ENCODE measurements around the gene CNTFR. TPM values are rescaled to one million over a fixed set of nuclear protein-coding genes. Genes with fewer than 3 reads are reported as not detected.

Gene CNTFR
- total and polyA plus RNA-seq, 3 experiments from 2014 or later, result not detected

- Histone ChIP-seq H3K4me1 (ENCODE audit: insufficient read depth, low read length) (peaks cover 16% of the 10 kb centered on the region), H3K9me3 (ENCODE audit: low read length) (no peaks in the 10 kb centered on the region), H3K27me3 (ENCODE audit: insufficient read depth, low read length, poor library complexity, severe bottlenecking) (peaks cover 49% of the 10 kb centered on the region), H3K36me3 (ENCODE audit: insufficient read depth, low read length) (no peaks in the 10 kb centered on the region), H3K4me3 (ENCODE audit: low read length) (peak overlapping the region; percentile 45), H3K27ac (ENCODE audit: low read depth, low read length) (no peak overlapping the region)
- POLR2A ChIA-PET, result interaction anchor here (0.6 kb wide), 1 partner anchor 10 kb away, joined by 3 read pairs; the partner anchor contains the start of gene SIGMAR1
- no peaks in the 10 kb centered on the region for H3K9me3 Mint-ChIP-seq
- H3K36me3 Mint-ChIP-seq, result no peaks in the 10 kb centered on the region
- peaks cover 48 to 64% of the 10 kb centered on the region in 2 donors for H3K27me3 Mint-ChIP-seq
- H3K4me3 Mint-ChIP-seq, result peak overlapping the region; percentile 80 to 89 (median 83)
- peaks cover 19 to 25% (median 19%) of the 10 kb centered on the region in 3 donors for H3K4me1 Mint-ChIP-seq
- peak overlapping the region in 4 of 8 donors; percentile 17 to 51 (median 37) for H3K27ac Mint-ChIP-seq
- CTCF ChIA-PET, result interaction anchor here (1.2 kb wide), 1 partner anchor 8 kb away, joined by 4 read pairs; the partner anchor contains the start of gene DCTN3
- DNase-seq, result no peak
These were observed 38.5 kb upstream of the CNTFR start for GRCh38 chr9:34627716-34628655.

- Histone ChIP-seq H3K27ac (ENCODE audit: low read depth, low read length) (no peak overlapping the region), H3K36me3 (ENCODE audit: insufficient read depth, low read length) (no peaks in the 10 kb centered on the region), H3K27me3 (ENCODE audit: insufficient read depth, low read length, poor library complexity, severe bottlenecking) (peaks cover 59% of the 10 kb centered on the region), H3K4me1 (ENCODE audit: insufficient read depth, low read length) (peaks cover 23% of the 10 kb centered on the region), H3K4me3 (ENCODE audit: low read length) (no peak overlapping the region), H3K9me3 (ENCODE audit: low read length) (no peaks in the 10 kb centered on the region)
- H3K27ac Mint-ChIP-seq, result no peak overlapping the region
- ChIA-PET POLR2A (no interaction called here), CTCF (interaction anchor here (1.5 to 7.6 kb wide), 2 partner anchors 11 to 13 kb away, joined by 4 to 97 read pairs; partner anchors contain the start of genes RPP25L and SIGMAR1)
- no peak overlapping the region for H3K4me3 Mint-ChIP-seq
- H3K9me3 Mint-ChIP-seq, result no peaks in the 10 kb centered on the region
- peaks cover 25 to 36% (median 27%) of the 10 kb centered on the region in 3 donors for H3K4me1 Mint-ChIP-seq
- H3K36me3 Mint-ChIP-seq, result peaks cover 0 to 5% (median 0%) of the 10 kb centered on the region in 3 donors
- DNase-seq, result no peak
- peaks cover 65 to 71% of the 10 kb centered on the region in 2 donors for H3K27me3 Mint-ChIP-seq
These were observed 35.6 kb upstream of the CNTFR start for GRCh38 chr9:34625186-34625486.

GRCh38 chr9:34624475-34625185 lies 35.1 kb upstream of the CNTFR start:
- ChIA-PET CTCF (interaction anchor here (1.5 to 7.6 kb wide), 2 partner anchors 11 to 12 kb away, joined by 4 to 97 read pairs; partner anchors contain the start of genes RPP25L and SIGMAR1), POLR2A (no interaction called here)
- Histone ChIP-seq H3K9me3 (ENCODE audit: low read length) (no peaks in the 10 kb centered on the region), H3K4me3 (ENCODE audit: low read length) (no peak overlapping the region), H3K27ac (ENCODE audit: low read depth, low read length) (no peak overlapping the region), H3K4me1 (ENCODE audit: insufficient read depth, low read length) (peaks cover 26% of the 10 kb centered on the region), H3K27me3 (ENCODE audit: insufficient read depth, low read length, poor library complexity, severe bottlenecking) (peaks cover 59% of the 10 kb centered on the region), H3K36me3 (ENCODE audit: insufficient read depth, low read length) (no peaks in the 10 kb centered on the region)
- H3K9me3 Mint-ChIP-seq, result no peaks in the 10 kb centered on the region
- H3K36me3 Mint-ChIP-seq, result peaks cover 0 to 9% (median 0%) of the 10 kb centered on the region in 3 donors
- peaks cover 29 to 41% (median 32%) of the 10 kb centered on the region in 3 donors for H3K4me1 Mint-ChIP-seq
- no peak for DNase-seq
- H3K4me3 Mint-ChIP-seq, result no peak overlapping the region
- H3K27ac Mint-ChIP-seq, result no peak overlapping the region
- H3K27me3 Mint-ChIP-seq, result peaks cover 60 to 66% of the 10 kb centered on the region in 2 donors

GRCh38 chr9:34623374-34624235 lies 34.1 kb upstream of the CNTFR start:
- Histone ChIP-seq H3K27ac (ENCODE audit: low read depth, low read length) (no peak overlapping the region), H3K9me3 (ENCODE audit: low read length) (no peaks in the 10 kb centered on the region), H3K4me1 (ENCODE audit: insufficient read depth, low read length) (peaks cover 29% of the 10 kb centered on the region), H3K27me3 (ENCODE audit: insufficient read depth, low read length, poor library complexity, severe bottlenecking) (peaks cover 59% of the 10 kb centered on the region), H3K36me3 (ENCODE audit: insufficient read depth, low read length) (no peaks in the 10 kb centered on the region), H3K4me3 (ENCODE audit: low read length) (no peak overlapping the region)
- ChIA-PET CTCF (interaction anchor here (7.6 kb wide), 1 partner anchor 12 kb away, joined by 97 read pairs; the partner anchor contains the start of gene SIGMAR1), POLR2A (interaction anchor here (0.6 kb wide), 1 partner anchor 42 kb away, joined by 3 read pairs; no protein-coding TSS in a partner anchor)
- Mint-ChIP-seq H3K27ac (peak overlapping the region in 1 of 8 donors; percentile 49), H3K36me3 (peaks cover 0 to 9% (median 0%) of the 10 kb centered on the region in 3 donors), H3K9me3 (no peaks in the 10 kb centered on the region), H3K27me3 (peaks cover 53 to 58% of the 10 kb centered on the region in 2 donors), H3K4me3 (peak overlapping the region in 5 of 7 donors; percentile 50 to 58 (median 54)), H3K4me1 (peaks cover 34 to 43% (median 36%) of the 10 kb centered on the region in 3 donors)
- DNase-seq, result no peak

GRCh38 chr9:34620061-34620994 lies 30.8 kb upstream of the CNTFR start, which contains the start of gene DCTN3:
Gene DCTN3 (minus strand): TSS chr9:34620495. CDS start chr9:34620464, 31 bp downstream.
- DNase-seq, result peak; percentile 86 to 96 (median 89)
- Mint-ChIP-seq H3K36me3 (peaks cover 6 to 41% (median 10%) of the 10 kb centered on the region in 3 donors), H3K4me1 (peaks cover 28 to 42% (median 29%) of the 10 kb centered on the region in 3 donors), H3K4me3 (peak within 1 kb of the TSS; percentile 93 to 97 (median 95)), H3K27me3 (peaks cover 30 to 31% of the 10 kb centered on the region in 2 donors), H3K27ac (peak within 1 kb of the TSS; percentile 72 to 97 (median 95)), H3K9me3 (no peaks in the 10 kb centered on the region)
- ChIA-PET CTCF (interaction anchor here (1.1 to 7.6 kb wide), 10 partner anchors 8 to 82 kb away, joined by 3 to 97 read pairs (median 6); partner anchors contain the start of genes ARID3C, GALT, RPP25L and SIGMAR1), POLR2A (interaction anchor here (0.6 to 2.0 kb wide), 11 partner anchors 8 to 686 kb away, joined by 3 to 15 read pairs (median 4); partner anchors contain the start of genes GALT, RPP25L and SIGMAR1)
- Histone ChIP-seq H3K4me3 (ENCODE audit: low read length) (peak within 1 kb of the TSS; percentile 64), H3K36me3 (ENCODE audit: insufficient read depth, low read length) (peaks cover 16% of the 10 kb centered on the region), H3K9me3 (ENCODE audit: low read length) (no peaks in the 10 kb centered on the region), H3K4me1 (ENCODE audit: insufficient read depth, low read length) (peaks cover 19% of the 10 kb centered on the region), H3K27ac (ENCODE audit: low read depth, low read length) (peak within 1 kb of the TSS; percentile 59), H3K27me3 (ENCODE audit: insufficient read depth, low read length, poor library complexity, severe bottlenecking) (peaks cover 27% of the 10 kb centered on the region)

- Histone ChIP-seq H3K27me3 (ENCODE audit: insufficient read depth, low read length, poor library complexity, severe bottlenecking) (no peaks in the 10 kb centered on the region), H3K36me3 (ENCODE audit: insufficient read depth, low read length) (peaks cover 16% of the 10 kb centered on the region), H3K9me3 (ENCODE audit: low read length) (no peaks in the 10 kb centered on the region), H3K4me3 (ENCODE audit: low read length) (no peak overlapping the region), H3K4me1 (ENCODE audit: insufficient read depth, low read length) (peaks cover 35% of the 10 kb centered on the region), H3K27ac (ENCODE audit: low read depth, low read length) (no peak overlapping the region)
- ChIA-PET POLR2A (no interaction called here), CTCF (interaction anchor here (0.7 to 2.7 kb wide), 7 partner anchors 9 to 23 kb away, joined by 3 to 20 read pairs (median 5); partner anchors contain the start of gene SIGMAR1)
- H3K9me3 Mint-ChIP-seq, result no peaks in the 10 kb centered on the region
- peak overlapping the region in 1 of 7 donors; percentile 15 for H3K4me3 Mint-ChIP-seq
- H3K36me3 Mint-ChIP-seq, result peaks cover 6 to 67% (median 10%) of the 10 kb centered on the region in 3 donors
- peak overlapping the region in 1 of 8 donors; percentile 81 for H3K27ac Mint-ChIP-seq
- no peak for DNase-seq
- peaks cover 0 to 2% of the 10 kb centered on the region in 2 donors for H3K27me3 Mint-ChIP-seq
- peaks cover 35 to 47% (median 35%) of the 10 kb centered on the region in 3 donors for H3K4me1 Mint-ChIP-seq
These were observed 25.6 kb upstream of the CNTFR start for GRCh38 chr9:34615132-34615531.

All from CD8-positive, alpha-beta memory T cell (primary cell).